Colon (tissue), 2 donors: ENCODE results near the gene FZD2.

Source experiments
- FAIRE-seq: peaks from 2 replicates; lab custom pipeline; 2012; peaks lifted over from hg19 to GRCh38; lab: Jason Lieb, UNC
- donor health status: control.
- donor health status: control.

FZD2 gene

DNA sequence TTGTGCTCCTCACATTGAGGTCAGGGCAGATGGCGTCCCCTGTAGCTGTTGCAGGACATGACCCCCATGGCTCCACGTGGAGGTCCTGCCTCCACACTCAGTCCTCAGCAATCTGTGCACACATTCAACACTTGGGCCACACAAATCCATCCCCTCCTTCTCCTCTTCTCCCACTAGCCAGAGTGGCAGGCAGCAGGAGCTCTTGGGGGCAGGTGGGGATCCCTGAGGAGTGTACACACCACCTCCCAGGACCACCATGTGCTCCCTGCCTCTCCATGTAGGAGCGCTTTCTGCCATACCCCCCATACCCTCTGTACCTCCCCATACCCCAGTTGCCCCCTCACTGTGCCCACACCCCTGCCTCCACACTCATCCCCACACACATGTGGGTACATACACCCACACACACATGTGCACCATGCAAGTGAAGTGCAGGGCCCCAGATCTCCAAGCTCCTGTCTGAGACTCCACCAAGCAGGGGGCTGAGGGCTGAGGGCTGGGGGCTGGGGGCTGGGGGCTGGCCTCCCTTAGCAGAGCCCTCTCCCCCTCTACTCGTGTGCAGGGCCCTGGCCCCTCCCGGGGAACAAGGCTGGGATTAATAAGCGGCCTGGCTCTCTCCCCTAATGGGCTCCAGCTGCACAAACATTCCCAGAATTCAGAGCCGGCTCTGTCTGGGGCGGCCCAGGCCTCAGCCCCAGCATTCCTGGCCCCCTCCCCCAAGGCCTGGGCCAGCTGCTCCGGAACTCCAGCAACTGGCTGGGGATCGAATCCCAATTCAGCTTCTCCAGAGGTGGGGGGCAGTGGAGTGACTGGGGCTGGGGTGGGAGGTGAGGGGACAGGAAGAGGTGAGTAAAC, 50.8 kb downstream of the FZD2 start:
- no peak for FAIRE-seq

DNA sequence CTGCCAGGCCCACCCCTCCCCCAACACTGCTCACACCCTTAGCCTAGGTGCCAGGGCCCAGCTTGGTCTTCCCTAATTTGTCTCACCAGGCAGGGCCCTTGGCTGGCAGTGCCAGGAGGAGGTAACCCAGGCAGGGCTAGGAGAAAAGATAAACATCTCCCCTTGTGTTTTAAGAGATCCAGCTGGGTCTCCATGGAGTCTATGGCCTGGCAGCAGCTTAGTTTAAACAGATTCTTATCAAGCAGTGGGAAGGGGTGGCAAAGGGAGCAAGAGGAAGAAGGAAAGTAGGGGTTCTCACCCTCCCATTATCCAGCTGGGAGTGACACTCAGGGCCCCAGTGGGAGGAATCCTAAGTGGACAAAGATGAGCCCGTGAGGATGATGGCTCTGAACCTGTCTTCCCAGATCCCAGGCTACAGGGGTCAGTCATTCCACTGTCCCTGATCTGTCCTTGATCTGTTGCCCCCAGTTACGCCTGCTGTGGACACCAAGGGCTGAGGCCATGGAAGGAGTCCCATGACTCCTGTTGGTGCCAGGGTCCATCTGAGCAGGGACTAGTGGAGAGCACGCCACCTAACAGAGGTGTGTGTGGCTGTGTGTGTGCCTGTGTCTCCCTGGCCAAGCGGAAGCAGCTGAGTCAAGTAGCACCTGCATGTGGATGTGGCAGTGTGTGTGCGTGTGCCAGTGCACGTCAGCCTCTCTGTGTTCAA, 51.6 kb downstream of the FZD2 start:
- no peak for FAIRE-seq

DNA sequence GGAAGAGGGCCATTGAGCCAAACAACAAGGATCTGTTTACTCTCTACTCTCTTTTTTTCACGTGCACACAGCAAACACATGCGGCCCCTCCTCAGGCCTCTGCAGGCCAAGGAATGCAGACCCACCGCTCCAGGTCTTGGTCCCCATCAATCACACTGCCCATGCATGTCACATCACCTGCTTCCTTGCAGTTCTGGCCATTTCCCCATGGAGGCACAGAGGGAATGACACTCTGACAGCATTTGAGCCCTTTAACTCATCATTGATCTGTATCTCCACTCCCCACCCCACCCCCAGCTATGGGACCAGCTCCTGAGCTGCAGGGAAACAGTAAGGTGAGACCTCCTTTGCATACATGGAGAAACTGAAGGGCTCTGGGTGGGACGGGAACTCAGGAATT, 53.0 kb downstream of the FZD2 start:
- no peak for FAIRE-seq
